ENCODE results near the gene NEK6.

The NEK6 gene

DNA sequence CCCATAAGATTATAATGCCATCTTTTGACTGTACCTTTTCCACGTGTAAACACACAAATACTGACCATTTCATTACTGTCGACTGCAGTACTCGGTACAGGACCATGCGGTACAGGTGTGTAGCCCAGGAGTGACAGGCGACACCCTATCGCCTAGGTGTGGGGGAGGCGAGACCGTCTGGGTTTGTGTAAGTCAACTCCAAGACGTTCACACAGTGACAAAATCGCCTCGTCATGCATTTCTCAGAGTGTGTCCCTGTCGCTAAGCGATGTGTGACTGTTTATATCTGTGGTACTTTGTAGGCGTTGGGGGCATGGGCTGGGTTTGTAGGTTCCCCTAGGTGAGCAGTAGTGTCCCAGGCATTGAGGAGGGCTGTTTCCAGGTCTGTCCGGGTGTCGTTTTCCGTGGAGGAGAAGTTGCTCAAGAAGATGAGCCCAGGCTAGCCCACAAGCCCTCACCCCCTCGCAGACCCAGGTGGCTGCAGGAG lies 20.3 kb downstream of the NEK6 start:
- TF ChIP-seq, protein P1, sequence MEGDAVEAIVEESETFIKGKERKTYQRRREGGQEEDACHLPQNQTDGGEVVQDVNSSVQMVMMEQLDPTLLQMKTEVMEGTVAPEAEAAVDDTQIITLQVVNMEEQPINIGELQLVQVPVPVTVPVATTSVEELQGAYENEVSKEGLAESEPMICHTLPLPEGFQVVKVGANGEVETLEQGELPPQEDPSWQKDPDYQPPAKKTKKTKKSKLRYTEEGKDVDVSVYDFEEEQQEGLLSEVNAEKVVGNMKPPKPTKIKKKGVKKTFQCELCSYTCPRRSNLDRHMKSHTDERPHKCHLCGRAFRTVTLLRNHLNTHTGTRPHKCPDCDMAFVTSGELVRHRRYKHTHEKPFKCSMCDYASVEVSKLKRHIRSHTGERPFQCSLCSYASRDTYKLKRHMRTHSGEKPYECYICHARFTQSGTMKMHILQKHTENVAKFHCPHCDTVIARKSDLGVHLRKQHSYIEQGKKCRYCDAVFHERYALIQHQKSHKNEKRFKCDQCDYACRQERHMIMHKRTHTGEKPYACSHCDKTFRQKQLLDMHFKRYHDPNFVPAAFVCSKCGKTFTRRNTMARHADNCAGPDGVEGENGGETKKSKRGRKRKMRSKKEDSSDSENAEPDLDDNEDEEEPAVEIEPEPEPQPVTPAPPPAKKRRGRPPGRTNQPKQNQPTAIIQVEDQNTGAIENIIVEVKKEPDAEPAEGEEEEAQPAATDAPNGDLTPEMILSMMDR (IDR thresholded peaks at IDR 0.05; ENCODE audit: low read depth, low read length): no peak
- H3K4me1 ChIP-seq: no peaks in the 10 kb centered on the region
- no peaks in the 10 kb centered on the region for H3K9me3 ChIP-seq
- DNase-seq: no peak
- no peak overlapping the region for H3K4me3 ChIP-seq (ENCODE audit: low read depth, low read length)
- no peaks in the 10 kb centered on the region for H3K27me3 ChIP-seq
- no peaks in the 10 kb centered on the region for H3K36me3 ChIP-seq

GRCh38 chr9:124279531-124280175 lies 21.9 kb downstream of the NEK6 start:
- Histone ChIP-seq H3K4me1 (no peaks in the 10 kb centered on the region), H3K36me3 (no peaks in the 10 kb centered on the region), H3K9me3 (no peaks in the 10 kb centered on the region), H3K27me3 (no peaks in the 10 kb centered on the region), H3K4me3 (ENCODE audit: low read depth, low read length) (no peak overlapping the region)
- TF ChIP-seq, protein P1 (IDR thresholded peaks at IDR 0.05; ENCODE audit: low read depth, low read length): no peak
- no peak for DNase-seq

- TF ChIP-seq, protein P1 (IDR thresholded peaks at IDR 0.05; ENCODE audit: low read depth, low read length): no peak
- no peaks in the 10 kb centered on the region for H3K9me3 ChIP-seq
- no peak overlapping the region for H3K4me3 ChIP-seq (ENCODE audit: low read depth, low read length)
- H3K4me1 ChIP-seq: no peaks in the 10 kb centered on the region
- H3K27me3 ChIP-seq: no peaks in the 10 kb centered on the region
- no peak for DNase-seq
- H3K36me3 ChIP-seq: no peaks in the 10 kb centered on the region
These were observed 22.5 kb downstream of the NEK6 start for GRCh38 chr9:124280176-124280691.

DNA sequence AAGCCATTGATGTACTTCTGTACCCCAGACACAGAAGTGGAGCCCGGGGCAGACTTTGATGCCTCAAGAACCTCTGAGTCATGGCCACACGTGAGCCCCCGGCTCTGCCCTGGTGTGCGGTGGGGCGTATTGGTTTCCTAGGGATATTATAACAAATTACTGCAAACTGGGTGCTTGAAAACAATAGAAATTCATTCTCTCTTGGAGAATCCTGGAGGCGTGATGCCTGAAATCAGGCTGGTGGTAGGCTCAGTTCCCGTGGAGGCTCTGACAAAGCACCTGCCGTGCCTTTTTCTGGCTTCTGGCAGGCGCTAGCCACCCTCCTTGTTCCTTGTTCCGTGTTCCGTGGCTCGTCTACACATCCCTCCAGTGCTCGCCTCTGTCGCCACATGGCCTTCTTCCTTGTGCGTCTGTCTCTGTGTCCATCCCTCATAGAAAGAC lies 24.2 kb downstream of the NEK6 start:
- no peaks in the 10 kb centered on the region for H3K9me3 ChIP-seq
- TF ChIP-seq, protein P1 (IDR thresholded peaks at IDR 0.05; ENCODE audit: low read depth, low read length): no peak
- no peaks in the 10 kb centered on the region for H3K4me1 ChIP-seq
- no peak for DNase-seq
- no peaks in the 10 kb centered on the region for H3K27me3 ChIP-seq
- H3K4me3 ChIP-seq (ENCODE audit: low read depth, low read length): no peak overlapping the region
- no peaks in the 10 kb centered on the region for H3K36me3 ChIP-seq

- no peak overlapping the region for H3K4me3 ChIP-seq (ENCODE audit: low read depth, low read length)
- no peak for DNase-seq
- TF ChIP-seq, protein P1 (IDR thresholded peaks at IDR 0.05; ENCODE audit: low read depth, low read length): no peak
- no peaks in the 10 kb centered on the region for H3K4me1 ChIP-seq
- H3K9me3 ChIP-seq: no peaks in the 10 kb centered on the region
- no peaks in the 10 kb centered on the region for H3K27me3 ChIP-seq
- H3K36me3 ChIP-seq: no peaks in the 10 kb centered on the region
These were observed 24.9 kb downstream of the NEK6 start for GRCh38 chr9:124282442-124283227.

All from BE2C (cell line).